GM12892 (cell line): ENCODE results near the gene SCN2B.

Experiments
- POLR2AphosphoS5 ChIP-seq: IDR thresholded peaks from 2 replicates; pipeline ENCODE4 v1.6.1; 2011; ENCODE audit warnings: low read depth, low read length, control low read depth
- TAF1 ChIP-seq: IDR thresholded peaks from 2 replicates; pipeline ENCODE4 v1.6.1; 2011; ENCODE audit warnings: low read depth, mild to moderate bottlenecking, control low read depth, low read length, borderline replicate concordance

- no peak for TF ChIP-seq POLR2AphosphoS5
- TF ChIP-seq TAF1 = no peak
Measured at GRCh38 chr11:118184784-118185579, 8.5 kb upstream of the SCN2B start.
